ENCODE measurements around the gene CCDC116. TPM values are rescaled to one million over a fixed set of nuclear protein-coding genes. Genes with fewer than 3 reads are reported as not detected.
"Not testable (repeated sequence)": the region's sequence is repeated elsewhere in the genome, so short reads cannot be mapped to it uniquely, and the experiment has no call there.

The CCDC116 gene
- polyA plus RNA-seq, 10 donors = 0.19 to 0.71 (median 0.39) TPM

GRCh38 chr22:21629255-21630149 lies 3.1 kb upstream of the CCDC116 start, which contains the start of gene YDJC:
Gene YDJC, minus strand, starts transcription at chr22:21630022. Its CDS starts 8 bp downstream, at chr22:21630014.
- DNase-seq = peak; percentile 77 to 94 (median 90)

DNA sequence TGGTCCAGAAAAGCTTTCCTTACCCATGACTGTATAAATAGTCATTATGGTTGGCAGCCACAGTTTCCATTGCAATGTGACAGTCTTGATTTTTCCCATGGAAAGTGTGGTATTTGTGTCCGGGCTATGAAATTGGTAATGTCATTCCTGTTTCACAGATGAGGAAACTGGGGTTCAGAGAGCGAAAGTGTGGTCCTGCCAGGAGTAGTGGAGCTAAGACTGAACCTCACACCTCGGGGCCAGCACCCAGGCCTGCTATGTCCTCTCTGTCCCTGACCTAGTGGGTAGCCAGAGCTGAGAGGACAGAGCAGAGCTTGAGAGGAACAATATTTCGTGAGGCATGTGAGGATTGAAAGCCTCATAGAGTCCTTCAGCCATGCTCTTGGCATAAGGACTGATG lies 1.5 kb upstream of the CCDC116 start:
- DNase-seq = no peak

DNA sequence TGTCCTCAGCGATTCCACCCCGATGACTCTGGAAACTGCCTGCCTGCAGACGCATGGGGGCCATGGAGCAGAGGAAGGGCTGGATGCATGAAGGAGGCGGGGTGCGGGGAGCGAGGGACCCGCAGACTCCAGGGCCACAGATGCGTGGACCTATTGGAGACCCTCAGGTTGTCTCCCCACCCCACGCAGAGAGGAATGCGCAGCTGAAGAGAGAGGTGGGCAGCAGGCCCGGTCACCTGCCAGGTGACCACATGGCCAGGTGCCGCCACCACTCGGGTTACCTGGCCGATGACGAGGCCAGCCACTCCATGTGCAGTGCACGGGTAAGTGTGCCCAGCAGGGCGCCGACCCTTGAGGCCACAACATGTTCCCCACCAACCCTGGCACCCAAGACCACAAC lies 371 bp downstream of the CCDC116 start:
- DNase-seq = no peak

DNA sequence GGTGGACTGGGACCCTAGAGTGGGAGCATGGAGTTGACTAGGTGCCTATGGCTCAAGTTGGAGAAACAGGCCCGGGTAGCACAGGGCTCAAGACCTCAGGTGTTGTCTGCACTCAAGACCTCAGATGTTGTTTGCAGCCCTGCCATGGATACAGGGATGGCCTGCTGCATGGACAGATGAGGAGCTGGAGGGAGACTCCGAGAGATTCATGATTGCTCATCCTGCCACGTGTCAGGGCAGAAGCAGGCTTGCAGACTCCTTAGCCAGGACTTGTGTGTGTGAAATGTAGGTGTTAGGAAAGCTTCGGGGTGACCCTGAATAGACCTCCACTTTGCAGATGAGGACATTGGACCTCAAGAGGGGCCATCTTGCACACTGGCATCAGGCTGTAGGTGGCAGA lies 921 bp downstream of the CCDC116 start:
- DNase-seq = no peak

GRCh38 chr22:21634081-21634480 lies 1.5 kb downstream of the CCDC116 start:
- DNase-seq = no peak

DNA sequence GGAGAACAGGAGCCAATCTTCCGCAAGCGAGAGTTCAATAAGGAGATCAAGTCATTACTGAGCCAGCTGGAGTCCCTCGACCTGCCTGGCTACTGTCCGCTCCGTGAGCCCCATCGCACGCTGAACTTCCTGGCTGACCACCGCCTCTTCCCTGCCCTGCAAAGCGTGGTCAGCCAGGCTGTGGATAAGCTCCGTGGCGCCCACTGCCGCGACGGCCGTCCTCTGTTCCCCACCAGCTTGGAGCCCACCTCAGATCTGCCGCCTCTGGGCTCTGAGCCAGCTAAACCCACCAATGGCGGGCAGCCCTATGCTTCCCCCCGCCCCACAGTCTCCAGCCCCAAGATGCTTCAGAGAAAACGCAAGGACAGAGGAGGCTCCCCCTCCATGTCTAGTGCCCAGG lies 2.3 kb downstream of the CCDC116 start:
- no peak for DNase-seq

DNA sequence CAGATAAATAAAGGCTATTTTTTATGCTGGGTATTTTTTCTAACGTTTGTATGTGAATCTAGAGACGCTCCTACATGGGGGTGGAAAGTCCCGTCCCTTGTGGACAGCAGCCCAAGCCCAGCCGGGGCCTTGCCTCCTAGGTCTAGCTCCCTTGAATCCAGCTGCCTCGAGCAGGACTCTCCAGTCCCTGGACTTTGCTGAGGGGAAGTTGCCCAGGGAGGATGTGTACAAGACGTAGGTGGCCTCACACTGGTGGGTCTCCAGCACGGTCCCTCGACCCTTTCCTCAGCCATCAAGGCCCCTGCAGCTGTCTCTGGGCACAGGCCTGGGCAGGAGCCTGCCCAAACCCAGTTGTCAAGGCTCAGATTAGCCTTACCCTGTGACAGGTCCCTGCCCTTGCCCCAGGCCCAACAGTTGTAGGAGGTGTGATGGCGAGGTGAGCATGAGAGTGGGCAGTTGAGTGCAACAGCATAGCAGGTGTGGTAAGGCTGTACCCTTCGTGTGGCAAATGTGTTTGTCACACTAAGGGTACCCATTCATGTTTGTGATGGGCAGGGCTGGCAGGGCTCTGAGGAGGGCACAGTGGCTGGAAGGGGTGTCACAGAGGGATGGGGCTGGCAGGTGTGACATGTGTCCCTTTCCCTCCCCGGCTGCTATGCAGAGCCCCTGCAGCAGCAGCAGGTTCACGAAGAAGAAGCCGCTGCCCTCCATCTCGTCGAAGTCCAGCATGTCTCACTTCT lies 3.4 kb downstream of the CCDC116 start:
- DNase-seq = no peak

DNA sequence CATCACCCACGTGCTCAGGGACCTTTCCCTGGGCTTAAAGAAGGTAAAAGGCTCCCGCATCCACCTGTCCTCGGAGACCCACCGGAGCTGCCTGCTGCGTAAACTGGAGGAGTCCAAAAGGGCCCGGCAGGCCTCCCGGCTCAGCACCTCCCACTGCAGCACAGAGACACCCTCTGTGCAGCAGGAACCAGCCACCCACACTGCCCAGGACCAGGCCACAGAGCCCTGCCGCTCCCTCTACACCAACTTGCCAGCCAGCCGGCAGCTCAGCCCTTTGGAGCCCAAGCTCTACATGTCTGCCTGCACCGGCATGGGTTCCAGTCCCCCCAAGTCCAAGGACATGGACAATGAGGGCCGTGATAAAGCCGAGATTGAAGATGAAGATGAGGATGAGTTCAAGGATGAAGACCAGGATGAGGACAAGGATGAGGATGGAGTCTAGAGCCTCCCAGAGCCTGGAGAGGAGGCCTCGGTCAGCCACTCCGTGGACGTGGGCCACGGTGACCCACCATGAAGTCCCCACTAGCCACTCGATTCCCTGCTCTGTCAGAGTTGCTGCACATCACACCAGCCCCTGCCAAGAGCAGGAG lies 4.2 kb downstream of the CCDC116 start:
- no peak for DNase-seq

DNA sequence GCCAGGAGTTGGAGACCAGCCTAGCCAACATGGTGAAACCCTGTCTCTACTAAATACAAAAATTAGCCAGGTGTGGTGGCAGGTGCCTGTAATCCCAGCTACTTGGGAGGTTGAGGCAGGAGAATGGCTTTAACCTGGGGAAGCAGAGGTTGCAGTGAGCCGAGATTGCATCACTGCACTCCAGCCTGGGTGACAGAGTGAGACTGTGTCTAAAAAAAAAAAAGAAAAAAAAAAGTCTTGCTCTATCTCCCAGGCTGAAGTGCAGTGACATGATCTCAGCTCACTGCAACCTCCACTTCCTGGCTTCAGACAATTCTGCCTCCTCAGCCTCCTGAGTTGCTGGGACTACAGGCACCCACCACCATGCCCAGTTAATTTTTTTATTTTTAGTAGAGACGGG lies 4.9 kb downstream of the CCDC116 start:
- DNase-seq = not testable (repeated sequence)

DNA sequence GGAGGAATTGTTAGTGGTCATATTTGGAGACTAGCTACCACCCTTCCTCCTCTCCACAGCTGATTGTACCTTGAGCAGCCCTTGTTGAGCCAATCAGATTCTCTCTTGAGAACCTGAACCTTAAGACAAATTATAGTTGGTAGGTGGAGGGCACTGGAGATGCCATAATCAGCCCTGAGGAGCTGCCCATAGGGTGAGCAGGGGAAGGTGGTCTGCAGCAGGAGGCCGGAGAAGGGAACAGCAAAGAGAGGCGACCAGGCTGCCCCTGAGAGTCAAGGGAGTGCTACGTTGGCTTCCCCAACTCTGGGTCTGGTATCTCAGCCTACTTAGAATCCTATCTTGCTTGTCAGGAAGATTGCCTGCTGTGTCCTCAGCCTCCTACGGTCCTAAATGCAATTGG lies 6.8 kb downstream of the CCDC116 start:
- no peak for DNase-seq

DNA sequence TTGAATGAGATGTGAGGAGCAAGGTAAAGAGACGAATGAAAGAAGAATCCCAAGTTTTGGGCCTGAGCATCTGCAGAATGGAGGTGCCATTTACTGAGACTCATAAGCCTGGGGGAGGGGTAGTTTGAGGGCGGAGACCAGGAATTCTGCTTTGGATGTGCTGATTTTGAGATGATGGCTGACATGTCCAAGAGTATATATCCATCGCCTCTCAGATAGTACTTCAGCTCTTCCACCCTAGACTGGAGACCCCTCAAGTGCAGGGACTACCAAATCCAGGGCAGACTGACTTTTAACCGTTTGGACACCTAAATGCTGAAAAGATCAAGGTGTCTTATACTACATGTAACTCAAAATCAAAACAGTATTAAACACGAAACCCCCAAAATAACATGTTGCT lies 8.2 kb downstream of the CCDC116 start:
- DNase-seq = no peak

GRCh38 chr22:21641417-21641788 lies 8.8 kb downstream of the CCDC116 start:
- DNase-seq = no peak

- peak; percentile 98 to 99 (median 99) for DNase-seq
Measured at GRCh38 chr22:21641789-21642583, 9.4 kb downstream of the CCDC116 start, which contains the start of gene SDF2L1. Gene SDF2L1, plus strand, starts transcription at chr22:21642302. Its CDS starts 35 bp downstream, at chr22:21642337.

- peak in 1 of 3 donors; percentile 66 for DNase-seq
Measured at GRCh38 chr22:21642584-21643448, 10.3 kb downstream of the CCDC116 start.

- DNase-seq = no peak
Measured at GRCh38 chr22:21643533-21644357, 11.2 kb downstream of the CCDC116 start.

DNA sequence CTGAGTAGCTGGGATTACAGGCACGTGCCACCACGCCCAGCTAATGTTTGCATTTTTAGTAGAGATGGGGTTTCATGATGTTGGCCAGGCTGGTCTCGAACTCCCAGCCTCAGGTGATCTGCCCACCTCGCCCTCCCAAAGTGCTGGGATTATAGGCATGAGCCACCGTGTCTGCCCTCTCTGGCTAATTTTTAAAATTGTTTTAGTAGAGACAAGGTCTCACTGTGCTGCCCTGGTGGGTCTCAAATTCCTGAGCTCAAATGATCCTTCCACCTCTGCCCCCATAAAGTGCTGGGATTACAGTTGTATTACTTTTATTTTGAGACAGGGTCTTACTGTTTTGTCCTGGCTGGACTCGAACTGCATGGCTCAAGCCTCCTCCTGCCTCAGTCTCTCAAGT lies 13.0 kb downstream of the CCDC116 start:
- DNase-seq = not testable (repeated sequence)

- DNase-seq = peak; percentile 74 to 89 (median 83)
Measured at GRCh38 chr22:21646608-21647590, 14.3 kb downstream of the CCDC116 start.

DNA sequence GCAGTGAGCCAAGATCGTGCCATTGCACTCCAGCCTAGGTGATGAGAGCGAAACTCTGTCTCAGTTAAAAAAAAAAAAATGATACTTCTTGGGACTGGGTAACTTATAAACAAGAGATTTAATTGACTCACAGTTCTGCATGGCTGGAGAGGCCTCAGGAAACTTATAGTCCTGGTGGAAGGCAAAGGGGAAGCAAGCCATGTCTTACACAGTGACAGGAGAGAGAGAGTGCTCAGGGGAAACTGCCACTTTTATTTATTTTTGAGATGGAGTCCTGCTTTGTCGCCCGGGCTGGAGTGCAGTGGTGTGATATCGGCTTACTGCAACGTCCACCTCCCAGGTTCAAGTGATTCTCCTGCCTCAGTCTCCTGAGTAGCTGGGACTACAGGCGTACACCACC lies 17.7 kb downstream of the CCDC116 start:
- DNase-seq = no peak
